ENCODE data around the gene GDF10.

GRCh38 chr10:47306387-47307210 is 6.6 kb downstream of the GDF10 start:
- TF ChIP-seq ZBTB2 (IDR thresholded peaks at IDR 0.05) (peak; percentile 37; the same call in 1 of the 2 replicates), BRD4 (IDR thresholded peaks at IDR 0.05) (no peak), E4F1 (CRISPR knock-in tag; IDR thresholded peaks at IDR 0.05; ENCODE audit: borderline replicate concordance) (no peak), SUPT5H (IDR thresholded peaks at IDR 0.05) (no peak), CREM (IDR thresholded peaks at IDR 0.05; ENCODE audit: low read depth) (peak; percentile 34; the same call in 1 of the 2 replicates), CTCF (IDR thresholded peaks at IDR 0.05 in 2 of 3, conservative IDR thresholded peaks at IDR 0.05 in 1 of 3; ENCODE audit: insufficient read depth in 2 of 3, low read depth in 1 of 3, low read length in 3 of 3) (no peak; a peak in 1 of 6 replicates)

Measured in K562 (cell line).